NCI-H146 treated with DMSO at 0.1 percent for 48 hours (cell line): Measurements from ENCODE around the gene PTTG1IP.

Source experiments
- DNase-seq: peaks from one replicate; lab custom pipeline; 2025; ENCODE audit not compliant: unreplicated experiment; lab: John Stamatoyannopoulos, UW

PTTG1IP gene

GRCh38 chr21:44866780-44867179 lies 6.7 kb downstream of the PTTG1IP start:
- peak; percentile 10 for DNase-seq

GRCh38 chr21:44865561-44866280 lies 7.8 kb downstream of the PTTG1IP start:
- DNase-seq: no peak

GRCh38 chr21:44862869-44863685 lies 10.4 kb downstream of the PTTG1IP start:
- DNase-seq: no peak

- DNase-seq: no peak
These were observed 14.7 kb downstream of the PTTG1IP start for GRCh38 chr21:44858791-44859190.

GRCh38 chr21:44858291-44858690 lies 15.2 kb downstream of the PTTG1IP start:
- no peak for DNase-seq

GRCh38 chr21:44857127-44857892 lies 16.2 kb downstream of the PTTG1IP start:
- no peak for DNase-seq

GRCh38 chr21:44856131-44856530 lies 17.4 kb downstream of the PTTG1IP start:
- DNase-seq: no peak

GRCh38 chr21:44855572-44855971 lies 17.9 kb downstream of the PTTG1IP start:
- DNase-seq: no peak

GRCh38 chr21:44854664-44855446 lies 18.6 kb downstream of the PTTG1IP start:
- DNase-seq: no peak

- no peak for DNase-seq
These were observed 19.2 kb downstream of the PTTG1IP start for GRCh38 chr21:44854391-44854663.

GRCh38 chr21:44853601-44854390 lies 19.7 kb downstream of the PTTG1IP start:
- DNase-seq: no peak

- DNase-seq: no peak
These were observed 22.4 kb downstream of the PTTG1IP start for GRCh38 chr21:44850905-44851657.

- no peak for DNase-seq
These were observed 23.2 kb downstream of the PTTG1IP start for GRCh38 chr21:44850208-44850800.

GRCh38 chr21:44849616-44850130 lies 23.8 kb downstream of the PTTG1IP start:
- DNase-seq: no peak

GRCh38 chr21:44848821-44849521 lies 24.5 kb downstream of the PTTG1IP start:
- no peak for DNase-seq

GRCh38 chr21:44847261-44848056 lies 26.0 kb downstream of the PTTG1IP start:
- DNase-seq: no peak

- no peak for DNase-seq
These were observed 26.8 kb downstream of the PTTG1IP start for GRCh38 chr21:44846485-44847260.
